Dermis microvascular lymphatic vessel endothelial cell (primary cell): ENCODE data around the gene GGT7. TPM values are rescaled to one million over a fixed set of nuclear protein-coding genes. Genes with fewer than 3 reads are reported as not detected.
A peak's percentile ranks its signal among the peaks of the same experiment; 100 is the strongest.
"Not testable (repeated sequence)": the region's sequence is repeated elsewhere in the genome, so short reads cannot be mapped to it uniquely, and the experiment has no call there.

Source experiments
- DNase-seq, 2 donors: peaks; one replicate each; pipeline versions ENCODE4 v3.0.0 to v3.0.0-alpha.2; 2010; ENCODE audit warnings: low read depth in 2 of 2
- total RNA-seq: library from RNA; depleted of rRNA; stranded (reverse); fragments of >200 nt; gene quantifications from 2 replicates; pipeline ENCODE4 v1.2.1, GENCODE V29; 2014

Gene GGT7, protein sequence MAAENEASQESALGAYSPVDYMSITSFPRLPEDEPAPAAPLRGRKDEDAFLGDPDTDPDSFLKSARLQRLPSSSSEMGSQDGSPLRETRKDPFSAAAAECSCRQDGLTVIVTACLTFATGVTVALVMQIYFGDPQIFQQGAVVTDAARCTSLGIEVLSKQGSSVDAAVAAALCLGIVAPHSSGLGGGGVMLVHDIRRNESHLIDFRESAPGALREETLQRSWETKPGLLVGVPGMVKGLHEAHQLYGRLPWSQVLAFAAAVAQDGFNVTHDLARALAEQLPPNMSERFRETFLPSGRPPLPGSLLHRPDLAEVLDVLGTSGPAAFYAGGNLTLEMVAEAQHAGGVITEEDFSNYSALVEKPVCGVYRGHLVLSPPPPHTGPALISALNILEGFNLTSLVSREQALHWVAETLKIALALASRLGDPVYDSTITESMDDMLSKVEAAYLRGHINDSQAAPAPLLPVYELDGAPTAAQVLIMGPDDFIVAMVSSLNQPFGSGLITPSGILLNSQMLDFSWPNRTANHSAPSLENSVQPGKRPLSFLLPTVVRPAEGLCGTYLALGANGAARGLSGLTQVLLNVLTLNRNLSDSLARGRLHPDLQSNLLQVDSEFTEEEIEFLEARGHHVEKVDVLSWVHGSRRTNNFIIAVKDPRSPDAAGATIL
- 1.5 and 3.4 TPM in 2 replicates for total RNA-seq

DNA sequence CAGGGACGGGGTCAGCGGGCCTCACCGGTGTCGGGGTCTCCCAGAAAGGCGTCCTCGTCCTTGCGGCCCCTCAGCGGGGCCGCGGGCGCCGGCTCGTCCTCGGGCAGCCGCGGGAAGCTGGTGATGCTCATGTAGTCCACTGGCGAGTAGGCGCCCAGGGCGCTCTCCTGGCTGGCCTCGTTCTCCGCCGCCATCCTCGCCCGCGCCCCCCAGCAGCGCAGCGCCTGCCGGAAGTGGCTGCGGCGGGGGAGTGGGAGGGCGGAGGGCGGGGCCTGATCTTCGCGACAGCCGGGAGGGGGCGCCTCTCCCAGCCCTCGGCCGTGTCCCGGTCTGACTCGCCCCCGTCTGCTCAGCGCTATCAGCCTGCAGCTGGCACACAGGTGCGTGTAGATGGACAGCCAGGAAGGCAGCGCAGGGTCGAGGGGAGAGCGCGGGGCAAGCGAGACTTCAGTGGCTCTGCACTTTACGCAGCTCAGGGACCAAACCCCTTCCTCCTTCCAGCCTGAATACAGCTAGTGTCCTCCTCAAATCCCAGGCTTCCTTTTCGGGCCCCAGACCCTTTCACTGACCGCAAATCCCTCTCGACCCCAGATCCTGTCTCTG, at the start of gene GGT7:
Gene GGT7, minus strand, starts transcription at position 235 of the 603 bp plus-strand sequence. Its CDS starts 41 bp downstream, at position 194.
- DNase-seq, result peak; percentile 29 to 73

GRCh38 chr20:34921436-34921835, 48.8 kb upstream of the GGT7 start:
- DNase-seq, result no peak

DNA sequence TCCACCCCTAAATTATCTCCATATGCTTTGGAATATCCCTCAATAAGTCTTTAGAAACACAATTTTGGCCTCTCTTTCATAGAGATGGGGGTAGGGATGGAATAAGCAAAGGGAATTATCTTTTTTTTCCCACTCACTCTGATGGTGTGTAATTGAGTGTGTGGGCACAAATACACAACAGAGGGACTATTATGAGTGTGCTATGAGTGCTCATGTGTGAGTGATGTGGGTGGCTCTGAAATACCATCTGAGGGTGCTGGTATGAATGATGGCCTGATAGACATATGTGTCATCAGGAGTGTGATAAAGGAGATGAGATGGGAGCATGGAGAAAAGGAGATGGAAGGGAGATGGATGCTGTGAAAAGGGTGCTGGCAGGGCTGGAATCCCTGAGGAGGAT, 47.4 kb upstream of the GGT7 start:
- no peak for DNase-seq

DNA sequence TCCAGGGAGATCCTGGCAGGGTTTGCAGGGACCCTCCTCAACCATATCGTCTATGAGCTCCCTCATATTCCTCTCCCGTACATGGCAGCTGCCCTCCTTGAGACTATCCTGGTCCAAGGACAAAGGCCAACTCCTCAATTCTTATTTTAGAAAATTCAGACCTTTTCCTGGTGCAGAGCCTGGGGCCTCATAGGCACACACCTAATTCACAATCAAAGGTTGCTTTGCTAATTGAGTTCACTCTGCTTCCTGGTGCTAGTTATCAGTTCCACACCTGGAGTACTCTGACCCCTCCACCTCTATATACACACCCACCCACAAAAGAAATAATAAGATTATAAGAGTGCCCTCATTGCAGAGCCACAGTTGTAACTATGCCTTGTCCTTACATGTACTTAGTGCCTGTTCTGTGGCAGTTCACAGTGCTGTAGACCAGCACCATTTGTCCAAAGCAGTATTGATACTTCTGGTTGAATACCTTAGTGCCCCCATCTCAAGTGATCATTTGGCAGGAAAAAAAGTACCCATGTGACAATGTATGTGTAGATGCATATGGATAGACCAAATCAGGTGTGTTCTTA, 44.2 kb upstream of the GGT7 start:
- DNase-seq, result no peak

DNA sequence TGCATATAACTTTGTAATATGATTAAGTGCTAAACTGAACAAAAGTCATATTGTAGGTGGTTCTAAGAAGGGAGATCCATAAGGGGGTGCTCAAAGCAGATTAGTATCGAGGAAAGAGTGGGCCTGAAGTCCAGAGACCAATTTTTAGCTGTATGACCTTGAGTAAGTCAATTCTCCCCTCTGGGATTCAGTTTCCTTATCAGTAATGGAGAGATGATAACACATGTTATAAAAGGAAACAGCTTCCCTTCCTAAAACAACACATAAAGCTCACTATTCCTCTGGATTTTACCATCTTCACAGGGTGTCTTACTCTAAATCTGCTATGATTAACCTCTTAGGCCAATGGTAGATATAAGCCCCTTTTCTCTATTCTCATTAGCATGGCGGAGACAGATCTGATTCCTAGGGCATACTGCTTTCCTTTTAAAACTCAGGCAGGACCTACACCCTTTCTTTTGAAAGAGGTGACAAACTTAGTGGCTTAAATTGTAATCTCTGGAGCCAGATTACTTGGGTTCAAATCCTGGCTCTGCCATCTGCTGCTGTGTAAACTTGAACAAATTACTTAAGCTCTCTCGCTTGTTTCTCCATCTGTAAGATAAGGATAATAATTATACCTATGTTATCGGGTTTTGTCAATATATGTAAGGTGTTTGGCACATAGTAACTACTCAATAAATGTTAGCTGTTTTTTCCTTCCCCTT, 43.2 kb upstream of the GGT7 start:
- no peak for DNase-seq

DNA sequence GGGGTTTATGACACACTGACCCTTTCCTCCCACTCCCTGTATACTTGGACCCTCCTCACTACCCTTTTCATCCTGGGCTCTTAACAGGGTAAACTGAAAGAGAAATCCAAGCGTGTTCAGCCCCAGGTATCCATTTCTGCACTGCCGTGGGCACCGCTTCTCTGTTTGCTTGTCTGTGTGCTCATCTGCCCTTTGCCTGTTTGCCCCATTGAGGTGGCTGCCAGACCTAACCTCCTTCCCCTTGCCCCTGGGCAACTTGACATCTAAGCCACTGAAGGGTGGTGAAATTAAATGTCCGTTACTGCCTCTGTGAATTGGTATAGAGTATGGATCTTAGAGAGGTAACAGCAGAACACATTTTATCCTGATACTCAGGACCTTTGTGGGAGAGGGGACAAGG, 42.5 kb upstream of the GGT7 start:
- DNase-seq, result no peak

GRCh38 chr20:34907616-34908469, 35.2 kb upstream of the GGT7 start:
- DNase-seq, result peak; percentile 70 to 96

DNA sequence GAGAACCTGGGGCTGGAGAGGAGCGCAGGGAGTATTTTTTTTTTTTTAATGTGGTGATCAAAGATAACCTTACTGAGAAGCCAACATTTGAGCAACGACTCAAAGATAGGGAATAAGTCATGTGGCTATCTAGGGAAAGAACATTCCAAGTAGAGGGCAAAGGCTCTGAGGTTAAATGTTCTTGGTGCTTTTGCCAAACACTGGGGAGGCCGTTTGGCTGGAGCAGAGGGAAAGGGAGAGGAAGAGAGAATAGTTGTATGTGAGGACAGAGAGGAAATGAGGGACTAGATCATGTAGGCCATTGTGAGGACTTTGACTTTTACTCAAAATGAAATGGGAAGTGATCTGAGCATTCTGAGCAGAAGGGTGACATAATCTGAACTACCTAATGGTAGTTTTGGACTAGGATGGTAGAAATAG, 31.6 kb upstream of the GGT7 start:
- peak; percentile 12 to 20 for DNase-seq

GRCh38 chr20:34898731-34899130, 26.1 kb upstream of the GGT7 start:
- DNase-seq, result not testable (repeated sequence)

DNA sequence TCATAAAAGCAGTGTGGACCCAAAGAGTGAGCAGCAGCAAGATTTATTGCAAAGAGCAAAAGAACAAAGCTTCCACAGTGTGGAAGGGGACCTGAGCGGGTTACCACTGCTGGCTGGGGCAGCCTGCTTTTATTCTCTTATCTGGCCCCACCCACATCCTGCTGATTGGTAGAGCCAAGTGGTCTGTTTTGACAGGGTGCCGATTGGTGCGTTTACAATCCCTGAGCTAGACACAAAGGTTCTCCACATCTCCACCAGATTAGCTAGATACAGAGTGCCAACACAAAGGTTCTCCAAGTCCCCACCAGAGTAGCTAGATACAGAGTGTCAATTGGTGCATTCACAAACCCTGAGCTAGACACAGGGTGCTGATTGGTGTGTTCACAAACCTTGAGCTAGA, 25.5 kb upstream of the GGT7 start:
- not testable (repeated sequence) for DNase-seq

- no peak for DNase-seq
Observed at GRCh38 chr20:34896086-34896621, 23.5 kb upstream of the GGT7 start.

DNA sequence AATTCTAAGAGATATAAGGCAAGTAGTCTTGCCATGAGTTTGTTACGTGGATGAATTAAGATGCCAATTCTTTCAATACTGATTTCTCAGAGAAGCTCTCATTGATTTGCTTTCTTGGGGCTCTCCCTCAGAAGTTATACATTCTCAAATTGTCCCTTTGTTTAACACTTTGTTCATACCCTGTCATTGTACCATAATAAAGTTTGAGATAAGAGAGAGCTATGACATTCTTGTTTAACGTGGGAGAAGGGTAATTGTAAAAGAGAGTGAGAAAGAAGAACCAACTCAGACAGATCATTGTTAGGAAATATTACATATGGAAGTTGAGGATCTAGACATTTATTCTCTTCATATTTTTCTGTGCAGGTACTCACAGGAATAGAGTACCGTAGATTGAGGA, 22.8 kb upstream of the GGT7 start:
- no peak for DNase-seq

- no peak for DNase-seq
Observed at GRCh38 chr20:34894723-34895122, 22.1 kb upstream of the GGT7 start.

DNA sequence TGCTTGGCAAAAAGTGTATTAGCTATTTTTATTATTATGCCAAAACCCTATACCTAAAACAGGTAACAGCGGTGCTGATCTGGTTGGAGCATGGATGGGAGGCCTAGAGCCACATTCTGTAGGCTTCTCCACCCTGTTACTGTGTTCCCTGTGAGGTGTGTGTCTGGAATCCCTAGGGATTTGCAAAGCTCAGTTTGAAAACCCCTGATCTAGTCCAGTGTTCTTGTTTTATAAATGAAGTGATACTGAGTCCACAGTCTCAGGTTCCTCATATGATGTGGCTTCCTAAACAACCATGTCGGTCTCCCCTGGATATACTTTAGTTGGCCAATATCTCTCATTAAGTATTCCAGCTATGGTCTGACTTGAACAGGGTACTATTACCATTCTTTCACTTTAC, 20.0 kb upstream of the GGT7 start:
- DNase-seq, result no peak

GRCh38 chr20:34891166-34892062, 18.8 kb upstream of the GGT7 start:
- no peak for DNase-seq

GRCh38 chr20:34888468-34888867, 15.8 kb upstream of the GGT7 start:
- DNase-seq, result peak in 1 of 2 donors; percentile 25

GRCh38 chr20:34887023-34887422, 14.4 kb upstream of the GGT7 start:
- no peak for DNase-seq

GRCh38 chr20:34886122-34886521, 13.5 kb upstream of the GGT7 start:
- no peak for DNase-seq

DNA sequence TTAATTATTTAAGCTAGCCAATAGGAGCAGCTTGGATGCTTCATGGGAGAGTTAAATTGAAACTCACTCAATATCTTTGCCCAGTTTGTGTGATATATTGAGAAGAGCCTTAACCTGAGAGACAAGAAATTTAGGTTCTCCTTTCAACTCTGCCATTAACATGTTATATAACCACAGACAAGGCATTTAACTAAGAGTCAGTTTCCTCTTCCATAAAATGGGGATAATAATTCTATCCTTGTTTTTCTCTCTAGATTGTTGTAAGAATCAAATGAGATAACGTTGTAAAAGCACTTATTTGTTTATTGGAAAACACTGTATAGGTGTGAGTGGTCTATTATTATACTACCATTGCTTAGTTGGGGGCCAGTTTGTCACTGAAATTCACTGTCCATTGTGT, 11.6 kb upstream of the GGT7 start:
- DNase-seq, result no peak
